HCT116 (cell line): ENCODE results near the gene PPP6R3. TPM values are rescaled to one million over a fixed set of nuclear protein-coding genes. Genes with fewer than 3 reads are reported as not detected.

ENCODE experiments used
- ATAC-seq: fragments of 200-7000 bp; cut with Tn5 transposase; 2 replicates; pipeline ENCODE4 v1.9.1; 2020; ENCODE audit warnings: mild to moderate bottlenecking, moderate library complexity
- BruUV-seq: library from RNA; stranded (reverse); fragments of 400-500 nt; replicated peaks from 2 replicates; lab custom pipeline; 2021; lab: Mats Ljungman, UMichigan
- CTCF ChIA-PET: fragments of 300-600 bp; sonication (Branson Sonifier 250); formaldehyde crosslinking; loops from one replicate; lab custom pipeline; 2021; ENCODE audit warnings: antibody characterized with exemption; lab: Charles Lee
- POLR2A ChIA-PET: fragments of 300-600, 350-600 bp; sonication (Branson Sonifier 250); formaldehyde crosslinking; loops from one replicate; lab custom pipeline; 2021; ENCODE audit warnings: antibody characterized with exemption; lab: Charles Lee
- RAD21 ChIA-PET, 2 experiments: fragments of 300-600 bp; sonication (Branson Sonifier 250); formaldehyde crosslinking; loops; one replicate each; lab custom pipeline; 2023; ENCODE audit warnings: low total read pairs in 2 of 2; ENCODE audit not compliant: uncharacterized antibody in 2 of 2, unreplicated experiment in 2 of 2, low non-redundant PET in 1 of 2; lab: Charles Lee
- DNase-seq: peaks from one replicate; pipeline ENCODE4 v3.0.0-alpha.2; 2010; ENCODE audit warnings: low read depth, low spot score
- H2AFZ ChIP-seq: fragments of 200-600 bp; shearing (Covaris generic), sonication (generic); 2 replicates; pipeline ENCODE4 v1.6.1; 2017; ENCODE audit warnings: low read depth, mixed run types, mixed read lengths, antibody characterized with exemption, low read length; ENCODE audit not compliant: poor library complexity, severe bottlenecking
- H3K27ac ChIP-seq: 2 replicates; pipeline ENCODE4 v1.5.1; 2012; ENCODE audit warnings: low read depth, low read length
- H3K27me3 ChIP-seq: fragments of 200-600 bp; sonication (generic); 2 replicates; pipeline ENCODE4 v1.6.1; 2016; ENCODE audit warnings: mixed run types, low read length, mixed read lengths; ENCODE audit not compliant: insufficient read depth
- H3K36me3 ChIP-seq, 2 experiments: fragments of 200-500 bp in 1 of 2; fragments of 200-600 bp in 1 of 2; sonication (Bioruptor generic) in 1 of 2; sonication (generic) in 1 of 2; 2 replicates each; pipeline versions ENCODE4 v1.5.1 to v1.6.1; 2014 to 2016; ENCODE audit warnings: low read length in 2 of 2, inconsistent platforms in 1 of 2, mixed read lengths in 1 of 2, mixed run types in 1 of 2; ENCODE audit not compliant: insufficient read depth in 2 of 2, control insufficient read depth in 1 of 2
- H3K4me1 ChIP-seq, 2 experiments: fragments of 200-600 bp in 1 of 2; sonication (generic) in 1 of 2; 2 replicates each; pipeline versions ENCODE4 v1.5.1 to v1.6.1; 2012 to 2017; ENCODE audit warnings: low read length in 2 of 2, inconsistent platforms in 1 of 2, mild to moderate bottlenecking in 1 of 2, mixed read lengths in 1 of 2, mixed run types in 1 of 2, moderate library complexity in 1 of 2; ENCODE audit not compliant: insufficient read depth in 2 of 2, control insufficient read depth in 1 of 2
- H3K4me2 ChIP-seq: fragments of 200-600 bp; sonication (generic); 2 replicates; pipeline ENCODE4 v1.6.1; 2017; ENCODE audit warnings: mixed run types, low read length, mixed read lengths
- H3K4me3 ChIP-seq, 2 experiments: fragments of 200-600 bp in 1 of 2; sonication (generic) in 1 of 2; replicated peaks in 1 of 2; 2 replicates each; pipeline ENCODE4 v1.5.1; 2011 to 2016; ENCODE audit warnings: low read length in 2 of 2, control low read depth in 1 of 2, low read depth in 1 of 2, mild to moderate bottlenecking in 1 of 2, mixed read lengths in 1 of 2, mixed run types in 1 of 2
- H3K79me2 ChIP-seq: fragments of 200-600 bp; sonication (generic); 2 replicates; pipeline ENCODE4 v1.6.1; 2017; ENCODE audit warnings: mild to moderate bottlenecking, mixed run types, low read length, moderate library complexity, mixed read lengths; ENCODE audit not compliant: insufficient read depth
- H3K9ac ChIP-seq: fragments of 200-600 bp; sonication (generic); 2 replicates; pipeline ENCODE4 v1.6.1; 2016; ENCODE audit warnings: low read length, mixed read lengths
- H3K9me2 ChIP-seq: fragments of 200-600 bp; sonication (generic), shearing (Covaris generic); 2 replicates; pipeline ENCODE4 v1.6.1; 2017; ENCODE audit warnings: mixed run types, mild to moderate bottlenecking, moderate library complexity; ENCODE audit not compliant: insufficient read depth
- H3K9me3 ChIP-seq, 2 experiments: fragments of 200-500 bp in 1 of 2; fragments of 200-600 bp in 1 of 2; sonication (Bioruptor generic) in 1 of 2; sonication (generic) in 1 of 2; 2 replicates each; pipeline ENCODE4 v1.6.1; 2014 to 2017; ENCODE audit warnings: low read length in 2 of 2, mixed read lengths in 2 of 2, inconsistent platforms in 1 of 2, low read depth in 1 of 2, mild to moderate bottlenecking in 1 of 2, mixed run types in 1 of 2, moderate library complexity in 1 of 2; ENCODE audit not compliant: control insufficient read depth in 1 of 2, insufficient read depth in 1 of 2
- H4K20me1 ChIP-seq: fragments of 200-600 bp; sonication (generic), shearing (Covaris generic); 2 replicates; pipeline ENCODE4 v1.6.1; 2017; ENCODE audit warnings: mixed run types, mild to moderate bottlenecking, moderate library complexity; ENCODE audit not compliant: insufficient read depth
- CBX3 ChIP-seq: IDR thresholded peaks from 2 replicates; pipeline ENCODE4 v1.6.1; 2012; ENCODE audit warnings: low read depth
- EGR1 ChIP-seq: IDR thresholded peaks from 2 replicates; pipeline ENCODE4 v1.6.1; 2012; ENCODE audit warnings: low read depth
- JUND ChIP-seq: IDR thresholded peaks from 2 replicates; pipeline ENCODE4 v1.6.1; 2012
- MAX ChIP-seq: IDR thresholded peaks from 2 replicates; pipeline ENCODE4 v1.6.1; 2012
- POLR2A ChIP-seq: IDR thresholded peaks from 2 replicates; pipeline ENCODE4 v1.7.0; 2011; ENCODE audit warnings: borderline replicate concordance; ENCODE audit not compliant: insufficient read depth, insufficient read length; ENCODE audit errors: extremely low read depth
- SIN3A ChIP-seq: IDR thresholded peaks from 2 replicates; pipeline ENCODE4 v1.6.1; 2012; ENCODE audit warnings: low read depth
- YY1 ChIP-seq: IDR thresholded peaks from 2 replicates; pipeline ENCODE4 v1.6.1; 2011; ENCODE audit warnings: low read length, low read depth, moderate library complexity, mild to moderate bottlenecking; ENCODE audit not compliant: insufficient replicate concordance; ENCODE audit errors: extremely low read depth
- ZBTB33 ChIP-seq: IDR thresholded peaks from 2 replicates; pipeline ENCODE4 v1.6.1; 2011; ENCODE audit warnings: mild to moderate bottlenecking, low read length, moderate library complexity; ENCODE audit not compliant: insufficient replicate concordance; ENCODE audit errors: extremely low read depth
- ZNF274 ChIP-seq: fragments of 200-500 bp; sonication (Bioruptor generic); IDR thresholded peaks from 2 replicates; pipeline ENCODE4 v1.6.1; 2014; ENCODE audit warnings: mild to moderate bottlenecking, low read depth, low read length, inconsistent platforms
- intact Hi-C: fragments of 100-400 bp; cut with micrococcal nuclease; formaldehyde crosslinking; loops from 2 replicates; pipeline ENCODE4 v1.10.0; 2022
- total RNA-seq: library from RNA; stranded (reverse); gene quantifications from one replicate; pipeline ENCODE4 v1.2.1, GENCODE V29; 2021; ENCODE audit not compliant: unreplicated experiment

The PPP6R3 gene
- total RNA-seq, 1 experiment from 2014 or later = 113 TPM

DNA sequence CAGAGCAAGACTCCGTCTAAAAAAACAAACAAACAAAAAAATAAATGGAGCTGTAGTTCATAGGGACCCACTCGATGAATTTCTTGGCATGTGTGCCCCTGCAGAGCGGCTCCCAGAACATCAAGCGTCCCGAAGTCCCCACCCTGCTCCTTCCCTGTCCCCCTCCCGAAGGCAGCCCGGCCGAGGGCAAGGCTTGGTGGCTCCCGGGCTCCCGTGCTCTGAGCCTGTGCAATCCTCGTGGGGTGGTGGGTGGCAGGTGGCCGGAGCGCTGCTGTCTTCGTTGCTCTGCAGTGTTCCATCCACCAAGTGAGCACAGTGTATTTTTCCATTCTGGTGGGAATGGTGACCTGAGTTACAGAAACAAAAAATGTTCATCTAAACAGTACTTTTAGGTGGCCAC lies 190.2 kb downstream of the PPP6R3 start:
- DNase-seq = no peak
- ChIA-PET RAD21 (no interaction called here), POLR2A (no interaction called here), CTCF (interaction anchor here (1.1 kb wide), 1 partner anchor 18 kb away, joined by 3 read pairs; no protein-coding TSS in a partner anchor)
- no peaks in the 10 kb centered on the region for H3K36me3 ChIP-seq
- H3K27me3 ChIP-seq = no peaks in the 10 kb centered on the region
- peaks cover 5 to 6% of the 10 kb centered on the region in 2 experiments; a peak in 2 of 4 replicates for H3K9me3 ChIP-seq
- no TSS peak for BruUV-seq
- no peak overlapping the region for H3K9ac ChIP-seq
- no peaks in the 10 kb centered on the region for H4K20me1 ChIP-seq
- H3K4me3 ChIP-seq = no peak overlapping the region
- no peaks in the 10 kb centered on the region for H3K4me1 ChIP-seq
- ATAC-seq = no peak
- H3K4me2 ChIP-seq = no peak overlapping the region
- TF ChIP-seq SIN3A = no peak
- TF ChIP-seq CBX3 = no peak
- no peak for TF ChIP-seq ZBTB33
- no peak for TF ChIP-seq YY1
- TF ChIP-seq JUND = no peak
- no peak for TF ChIP-seq ZNF274
- TF ChIP-seq EGR1 = no peak
- TF ChIP-seq POLR2A = no peak
- TF ChIP-seq MAX = no peak
- intact Hi-C loops = no loop called here
- H2AFZ ChIP-seq = no peak overlapping the region
- H3K27ac ChIP-seq = no peak overlapping the region
- no peaks in the 10 kb centered on the region for H3K9me2 ChIP-seq
- no peaks in the 10 kb centered on the region for H3K79me2 ChIP-seq
